ENCODE measurements around the gene DRC3. TPM values are rescaled to one million over a fixed set of nuclear protein-coding genes. Genes with fewer than 3 reads are reported as not detected.
A peak's percentile ranks its signal among the peaks of the same experiment; 100 is the strongest.

Gene DRC3
- total and polyA plus RNA-seq, 7 donors: 0.39 to 1.8 (median 0.69) TPM

DNA sequence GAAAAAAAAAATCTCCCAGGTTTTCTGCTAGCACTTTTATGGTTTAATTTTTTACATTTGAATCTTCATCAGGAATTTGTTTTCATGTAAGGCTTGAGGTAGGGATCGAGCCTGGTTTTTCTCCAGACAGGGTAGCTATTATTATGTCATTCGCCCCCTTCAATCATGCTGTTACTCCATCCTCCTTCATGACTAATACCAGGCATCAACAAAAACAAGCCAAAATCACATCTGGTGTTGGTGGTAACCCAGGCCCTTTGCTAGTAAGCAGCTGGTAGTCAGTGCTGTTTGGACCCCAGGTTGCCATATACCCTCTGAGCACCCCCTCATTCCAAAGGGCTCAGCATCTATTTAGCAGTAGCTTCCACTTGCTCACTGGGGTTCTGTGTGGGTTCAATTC lies 29.5 kb downstream of the DRC3 start:
- intact Hi-C loops (cut with DNase I): no loop called here
- Histone ChIP-seq H3K4me1 (peaks cover 17% of the 10 kb centered on the region), H3K27me3 (ENCODE audit: insufficient read depth in 3 of 3, low read length in 2 of 3) (no peaks in the 10 kb centered on the region), H3K9me3 (no peaks in the 10 kb centered on the region), H3K4me3 (no peak overlapping the region), H3K36me3 (ENCODE audit: insufficient read depth in 1 of 2, low read depth in 1 of 2) (peaks cover 0 to 10% of the 10 kb centered on the region in 2 donors), H3K27ac (no peak overlapping the region)
- DNase-seq (no peak), ATAC-seq (no peak)
- TF ChIP-seq, protein P1, sequence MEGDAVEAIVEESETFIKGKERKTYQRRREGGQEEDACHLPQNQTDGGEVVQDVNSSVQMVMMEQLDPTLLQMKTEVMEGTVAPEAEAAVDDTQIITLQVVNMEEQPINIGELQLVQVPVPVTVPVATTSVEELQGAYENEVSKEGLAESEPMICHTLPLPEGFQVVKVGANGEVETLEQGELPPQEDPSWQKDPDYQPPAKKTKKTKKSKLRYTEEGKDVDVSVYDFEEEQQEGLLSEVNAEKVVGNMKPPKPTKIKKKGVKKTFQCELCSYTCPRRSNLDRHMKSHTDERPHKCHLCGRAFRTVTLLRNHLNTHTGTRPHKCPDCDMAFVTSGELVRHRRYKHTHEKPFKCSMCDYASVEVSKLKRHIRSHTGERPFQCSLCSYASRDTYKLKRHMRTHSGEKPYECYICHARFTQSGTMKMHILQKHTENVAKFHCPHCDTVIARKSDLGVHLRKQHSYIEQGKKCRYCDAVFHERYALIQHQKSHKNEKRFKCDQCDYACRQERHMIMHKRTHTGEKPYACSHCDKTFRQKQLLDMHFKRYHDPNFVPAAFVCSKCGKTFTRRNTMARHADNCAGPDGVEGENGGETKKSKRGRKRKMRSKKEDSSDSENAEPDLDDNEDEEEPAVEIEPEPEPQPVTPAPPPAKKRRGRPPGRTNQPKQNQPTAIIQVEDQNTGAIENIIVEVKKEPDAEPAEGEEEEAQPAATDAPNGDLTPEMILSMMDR (IDR thresholded peaks at IDR 0.05): no peak
- WGBS, 3 donors: 96 to 98% (median 97%) methylated on average over 2 of the region's 2 CpGs

- Histone ChIP-seq H3K9me3 (no peaks in the 10 kb centered on the region), H3K27ac (peak overlapping the region; percentile 69), H3K4me3 (no peak overlapping the region), H3K36me3 (ENCODE audit: insufficient read depth in 1 of 2, low read depth in 1 of 2) (peaks cover 0 to 25% of the 10 kb centered on the region in 2 donors), H3K27me3 (ENCODE audit: insufficient read depth in 3 of 3, low read length in 2 of 3) (no peaks in the 10 kb centered on the region), H3K4me1 (peaks cover 17% of the 10 kb centered on the region)
- intact Hi-C loops (cut with DNase I): no loop called here
- TF ChIP-seq, protein P1 (IDR thresholded peaks at IDR 0.05): no peak
- DNase-seq (peak in 1 of 2 donors; percentile 23), ATAC-seq (no peak)
- 59 to 73% (median 59%) methylated on average over 9 of the region's 9 CpGs for WGBS, 3 donors
These were observed 31.7 kb downstream of the DRC3 start for GRCh38 chr17:18004345-18004744.

- intact Hi-C loops (cut with DNase I): no loop called here
- ATAC-seq: peak; percentile 93 to 97 (median 94)
- TF ChIP-seq, protein P1 (IDR thresholded peaks at IDR 0.05): peak; percentile 62
- Histone ChIP-seq H3K9me3 (no peaks in the 10 kb centered on the region), H3K36me3 (ENCODE audit: insufficient read depth in 1 of 2, low read depth in 1 of 2) (peaks cover 0 to 27% of the 10 kb centered on the region in 2 donors), H3K27ac (peak overlapping the region; percentile 69), H3K4me3 (no peak overlapping the region), H3K4me1 (peaks cover 17% of the 10 kb centered on the region), H3K27me3 (ENCODE audit: insufficient read depth in 3 of 3, low read length in 2 of 3) (no peaks in the 10 kb centered on the region)
- WGBS, 3 donors: 49 to 85% (median 57%) methylated on average over 9 of the region's 9 CpGs
- DNase-seq: peak; percentile 45 to 78
These were observed 32.2 kb downstream of the DRC3 start for GRCh38 chr17:18004884-18005305.

DNA sequence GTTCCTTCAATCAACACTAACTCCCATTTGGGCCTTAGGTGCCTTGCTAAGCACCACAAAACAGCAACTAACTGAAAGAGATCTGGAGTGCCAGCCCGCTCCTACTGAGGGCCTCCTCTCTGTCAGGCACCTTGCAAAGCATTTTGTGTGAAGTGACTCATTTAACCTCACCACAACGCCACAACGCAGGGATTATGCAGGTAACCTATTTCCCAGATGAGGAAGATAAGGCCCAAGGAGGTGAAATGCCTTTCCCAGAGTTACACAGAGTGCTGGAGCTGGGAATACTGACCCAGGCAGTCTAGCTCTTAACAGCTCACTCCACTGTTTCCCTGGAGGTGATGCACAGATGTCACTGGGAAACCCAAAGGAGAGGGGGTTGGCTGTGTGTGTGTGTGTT lies 32.8 kb downstream of the DRC3 start:
- H3K4me1 ChIP-seq: peaks cover 17% of the 10 kb centered on the region
- TF ChIP-seq, protein P1 (IDR thresholded peaks at IDR 0.05): no peak
- no peaks in the 10 kb centered on the region for H3K9me3 ChIP-seq
- 86 to 95% (median 94%) methylated on average over 3 of the region's 3 CpGs for WGBS, 3 donors
- no peak overlapping the region for H3K4me3 ChIP-seq
- ATAC-seq (peak; percentile 7 to 16 (median 12)), DNase-seq (peak in 1 of 2 donors; percentile 4)
- no peaks in the 10 kb centered on the region for H3K27me3 ChIP-seq (ENCODE audit: insufficient read depth in 3 of 3, low read length in 2 of 3)
- H3K36me3 ChIP-seq (ENCODE audit: insufficient read depth in 1 of 2, low read depth in 1 of 2): peaks cover 0 to 30% of the 10 kb centered on the region in 2 donors
- H3K27ac ChIP-seq: peak overlapping the region; percentile 69
- intact Hi-C loops (cut with DNase I): no loop called here
